ENCODE data around the gene RBM38. TPM values are rescaled to one million over a fixed set of nuclear protein-coding genes. Genes with fewer than 3 reads are reported as not detected.
"Not testable (repeated sequence)": the region's sequence is repeated elsewhere in the genome, so short reads cannot be mapped to it uniquely, and the experiment has no call there.

Gene RBM38
- total and polyA plus RNA-seq, 7 donors, result 73.2 to 308 (median 135) TPM

GRCh38 chr20:57417830-57418780, 26.9 kb downstream of the RBM38 start:
- no peak for ATAC-seq
- no peak for DNase-seq
- intact Hi-C loops (cut with DNase I), result no loop called here
- TF ChIP-seq CTCF (IDR thresholded peaks at IDR 0.05), result no peak
- 65 to 74% (median 70%) methylated on average over 17 of the region's 17 CpGs for WGBS, 3 donors
- Histone ChIP-seq H3K4me3 (no peak overlapping the region), H3K36me3 (ENCODE audit: insufficient read depth in 1 of 2, low read depth in 1 of 2) (no peaks in the 10 kb centered on the region), H3K27me3 (ENCODE audit: insufficient read depth in 3 of 3, low read length in 2 of 3) (no peaks in the 10 kb centered on the region), H3K27ac (no peak overlapping the region), H3K9me3 (no peaks in the 10 kb centered on the region), H3K4me1 (no peaks in the 10 kb centered on the region)

GRCh38 chr20:57419479-57419878, 28.3 kb downstream of the RBM38 start:
- DNase-seq; H3K9me3 ChIP-seq; H3K4me1 ChIP-seq; intact Hi-C loops (cut with DNase I); H3K27ac ChIP-seq; H3K4me3 ChIP-seq; ATAC-seq; H3K36me3 ChIP-seq (ENCODE audit: insufficient read depth in 1 of 2, low read depth in 1 of 2); H3K27me3 ChIP-seq (ENCODE audit: insufficient read depth in 3 of 3, low read length in 2 of 3): not testable (repeated sequence)
- 87 to 98% (median 97%) methylated on average over 3 to 4 of the region's 4 CpGs for WGBS, 3 donors

GRCh38 chr20:57420571-57421252, 29.5 kb downstream of the RBM38 start:
- Histone ChIP-seq H3K4me1 (no peaks in the 10 kb centered on the region), H3K36me3 (ENCODE audit: insufficient read depth in 1 of 2, low read depth in 1 of 2) (no peaks in the 10 kb centered on the region), H3K27me3 (ENCODE audit: insufficient read depth in 3 of 3, low read length in 2 of 3) (no peaks in the 10 kb centered on the region), H3K9me3 (no peaks in the 10 kb centered on the region), H3K27ac (no peak overlapping the region), H3K4me3 (no peak overlapping the region)
- intact Hi-C loops (cut with DNase I), result no loop called here
- no peak for TF ChIP-seq CTCF (IDR thresholded peaks at IDR 0.05)
- 78 to 79% (median 79%) methylated on average over 20 of the region's 20 CpGs for WGBS, 3 donors
- DNase-seq (peak in 1 of 2 donors; percentile 40), ATAC-seq (no peak)

- TF ChIP-seq CTCF (IDR thresholded peaks at IDR 0.05), result no peak
- H3K4me1 ChIP-seq, result no peaks in the 10 kb centered on the region
- no peaks in the 10 kb centered on the region for H3K9me3 ChIP-seq
- no peaks in the 10 kb centered on the region for H3K36me3 ChIP-seq (ENCODE audit: insufficient read depth in 1 of 2, low read depth in 1 of 2)
- DNase-seq, result peak in 1 of 2 donors; percentile 34
- WGBS, 3 donors, result 80 to 82% (median 80%) methylated on average over 26 of the region's 26 CpGs
- H3K4me3 ChIP-seq, result no peak overlapping the region
- no peak overlapping the region for H3K27ac ChIP-seq
- H3K27me3 ChIP-seq (ENCODE audit: insufficient read depth in 3 of 3, low read length in 2 of 3), result no peaks in the 10 kb centered on the region
- intact Hi-C loops (cut with DNase I), result no loop called here
- peak in 1 of 4 donors; percentile 50 for ATAC-seq
Observed at GRCh38 chr20:57421253-57422220, 30.3 kb downstream of the RBM38 start.

Data from psoas muscle (tissue), 8 donors.